Peyer's patch (tissue), 4 donors: ENCODE data around the gene TCF25. TPM values are rescaled to one million over a fixed set of nuclear protein-coding genes. Genes with fewer than 3 reads are reported as not detected.

Source experiments
- DNase-seq, 3 donors: peaks; one replicate each; pipeline ENCODE4 v3.0.0-alpha.2; 2017 to 2019
- H3K27ac ChIP-seq, 4 donors: fragments of 200-600 bp; sonication (generic); one replicate each; pipeline ENCODE4 v1.5.1; 2016 to 2019
- H3K27me3 ChIP-seq, 2 donors: fragments of 200-600 bp; sonication (generic); one replicate each; pipeline ENCODE4 v1.5.1; 2019
- H3K36me3 ChIP-seq, 3 donors: fragments of 200-600 bp; sonication (generic); one replicate each; pipeline ENCODE4 v1.5.1; 2016 to 2019
- H3K4me1 ChIP-seq, 4 donors: fragments of 200-600 bp; sonication (generic); one replicate each; pipeline ENCODE4 v1.5.1; 2016 to 2019
- H3K4me3 ChIP-seq, 4 donors: fragments of 200-600 bp; sonication (generic); 1 replicate in 3 of 4; 2 replicates in 1 of 4; pipeline ENCODE4 v1.5.1; 2016 to 2019; ENCODE audit warnings: mild to moderate bottlenecking in 1 of 4
- H3K9me3 ChIP-seq, 4 donors: fragments of 200-600 bp; sonication (generic); one replicate each; pipeline ENCODE4 v1.5.1; 2016 to 2019; ENCODE audit warnings: mild to moderate bottlenecking in 1 of 4
- POLR2A ChIP-seq, 2 donors: fragments of 450-650 bp; IDR thresholded peaks; one replicate each; pipeline ENCODE4 v1.5.1; 2017; ENCODE audit warnings: antibody characterized with exemption in 2 of 2, mild to moderate bottlenecking in 2 of 2, moderate library complexity in 2 of 2
- total RNA-seq, 4 donors: library from RNA; depleted of rRNA; stranded (reverse); fragments of >200 nt; gene quantifications; one replicate each; pipeline ENCODE4 v1.1.0, GENCODE V29; 2016
- TF ChIP-seq, protein P1 (sequence below), 6 experiments: fragments of 450-650 bp in 4 of 6; fragments of 200-600 bp in 2 of 6; sonication (generic) in 1 of 6; IDR thresholded peaks; one replicate each; pipeline ENCODE4 v1.5.1; 2017 to 2019; ENCODE audit warnings: antibody characterized with exemption in 6 of 6, mild to moderate bottlenecking in 3 of 6, moderate library complexity in 1 of 6

TCF25 gene
- total RNA-seq, 4 donors from 2014 or later, result 247 to 946 (median 371) TPM

DNA sequence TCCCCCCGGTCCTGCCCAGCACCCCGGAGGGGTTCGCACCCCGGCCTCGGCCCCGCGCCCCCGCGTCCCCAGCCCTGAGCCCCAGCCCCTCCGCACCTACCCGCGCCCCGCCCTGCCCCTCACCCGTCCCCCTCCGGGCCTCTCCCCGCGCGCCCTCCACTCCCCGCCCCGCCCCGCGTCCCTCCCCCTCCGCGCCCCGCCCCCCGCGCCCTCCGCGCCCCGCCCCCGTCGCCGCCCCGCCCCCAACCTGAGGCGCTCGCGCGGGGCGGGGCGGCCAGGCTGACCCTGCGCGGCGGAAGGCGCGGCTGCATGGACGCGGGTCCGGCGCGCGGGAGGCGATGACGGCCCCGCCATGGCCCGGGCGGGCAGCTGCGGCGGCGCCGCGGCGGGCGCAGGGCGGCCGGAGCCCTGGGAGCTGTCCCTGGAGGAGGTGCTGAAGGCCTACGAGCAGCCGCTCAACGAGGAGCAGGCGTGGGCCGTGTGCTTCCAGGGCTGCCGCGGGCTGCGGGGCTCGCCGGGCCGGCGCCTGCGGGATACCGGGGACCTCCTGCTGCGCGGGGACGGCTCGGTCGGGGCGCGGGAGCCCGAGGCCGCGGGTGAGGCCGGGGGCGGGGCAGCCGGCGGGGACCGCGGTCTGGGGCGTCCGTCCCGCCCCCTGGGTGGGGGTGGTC, 45.1 kb upstream of the TCF25 start, which contains the start of gene SPIRE2:
TSS of gene SPIRE2 (plus strand) at position 277 of the 671 bp plus-strand sequence. CDS start at position 353, 76 bp downstream.
- peak within 1 kb of the TSS; percentile 38 to 96 (median 81) for H3K27ac ChIP-seq

GRCh38 chr16:89828870-89829629, 44.3 kb upstream of the TCF25 start:
- peak in 1 of 3 donors; percentile 66 for DNase-seq
- TF ChIP-seq, protein P1, sequence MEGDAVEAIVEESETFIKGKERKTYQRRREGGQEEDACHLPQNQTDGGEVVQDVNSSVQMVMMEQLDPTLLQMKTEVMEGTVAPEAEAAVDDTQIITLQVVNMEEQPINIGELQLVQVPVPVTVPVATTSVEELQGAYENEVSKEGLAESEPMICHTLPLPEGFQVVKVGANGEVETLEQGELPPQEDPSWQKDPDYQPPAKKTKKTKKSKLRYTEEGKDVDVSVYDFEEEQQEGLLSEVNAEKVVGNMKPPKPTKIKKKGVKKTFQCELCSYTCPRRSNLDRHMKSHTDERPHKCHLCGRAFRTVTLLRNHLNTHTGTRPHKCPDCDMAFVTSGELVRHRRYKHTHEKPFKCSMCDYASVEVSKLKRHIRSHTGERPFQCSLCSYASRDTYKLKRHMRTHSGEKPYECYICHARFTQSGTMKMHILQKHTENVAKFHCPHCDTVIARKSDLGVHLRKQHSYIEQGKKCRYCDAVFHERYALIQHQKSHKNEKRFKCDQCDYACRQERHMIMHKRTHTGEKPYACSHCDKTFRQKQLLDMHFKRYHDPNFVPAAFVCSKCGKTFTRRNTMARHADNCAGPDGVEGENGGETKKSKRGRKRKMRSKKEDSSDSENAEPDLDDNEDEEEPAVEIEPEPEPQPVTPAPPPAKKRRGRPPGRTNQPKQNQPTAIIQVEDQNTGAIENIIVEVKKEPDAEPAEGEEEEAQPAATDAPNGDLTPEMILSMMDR (IDR thresholded peaks at IDR 0.05), result no peak
- no peak for TF ChIP-seq POLR2A (IDR thresholded peaks at IDR 0.05)
- H3K27ac ChIP-seq, result peak overlapping the region in 3 of 4 donors; percentile 66 to 96 (median 77)
- no peaks in the 10 kb centered on the region for H3K36me3 ChIP-seq
- H3K4me3 ChIP-seq, result peak overlapping the region; percentile 33 to 92 (median 54)
- H3K9me3 ChIP-seq, result no peaks in the 10 kb centered on the region
- no peaks in the 10 kb centered on the region for H3K27me3 ChIP-seq
- peaks cover 0 to 16% (median 8%) of the 10 kb centered on the region in 4 donors for H3K4me1 ChIP-seq

More for the DNA sequence above, 45.1 kb upstream of the TCF25 start, which contains the start of gene SPIRE2:
- Histone ChIP-seq H3K9me3 (no peaks in the 10 kb centered on the region), H3K4me3 (peak within 1 kb of the TSS; percentile 35 to 92 (median 54)), H3K36me3 (no peaks in the 10 kb centered on the region), H3K4me1 (peaks cover 0 to 16% (median 8%) of the 10 kb centered on the region in 4 donors), H3K27me3 (no peaks in the 10 kb centered on the region)
- TF ChIP-seq, protein P1 (IDR thresholded peaks at IDR 0.05), result no peak
- peak in 1 of 2 donors; percentile 87 for TF ChIP-seq POLR2A (IDR thresholded peaks at IDR 0.05)
- DNase-seq, result peak; percentile 27 to 84 (median 73)

DNA sequence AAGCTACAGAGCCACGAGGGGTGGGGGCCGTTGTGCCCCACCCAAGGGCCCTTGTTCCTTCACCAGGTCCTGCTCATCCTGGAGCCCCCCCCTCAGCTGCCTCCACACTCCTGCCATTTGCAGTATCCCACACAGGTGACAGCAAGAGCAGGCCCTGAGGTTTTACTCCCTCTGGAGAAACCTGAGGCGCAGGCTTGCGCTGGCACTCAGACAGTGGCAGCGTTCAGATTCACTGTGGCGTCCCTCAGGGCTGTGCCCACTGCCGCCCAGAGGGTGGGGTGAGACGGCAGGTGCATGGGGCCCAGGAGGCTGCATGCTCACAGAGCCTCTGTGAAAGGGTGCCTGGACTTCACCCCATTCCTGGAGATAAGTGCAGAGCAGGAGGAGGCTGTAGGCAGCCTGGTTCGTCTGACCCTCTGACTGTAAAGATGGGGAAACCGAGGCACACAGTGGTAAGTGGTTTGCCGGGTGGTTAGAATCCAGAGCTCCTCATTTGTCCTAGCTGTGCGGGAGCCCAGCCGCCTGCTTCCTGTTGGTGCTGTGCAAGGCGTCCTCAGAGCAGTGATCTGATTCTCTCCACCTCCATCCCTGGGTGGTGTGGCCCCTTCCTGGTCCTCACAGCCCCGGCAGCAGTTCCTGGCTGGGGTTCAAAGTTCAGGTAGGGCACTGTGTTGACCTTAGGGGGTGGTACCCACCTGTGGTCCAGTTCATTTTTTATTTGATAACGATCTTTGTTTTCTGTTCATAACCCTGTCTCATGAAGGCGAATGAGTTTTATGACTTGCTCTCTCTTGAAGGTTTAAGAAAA, 43.6 kb upstream of the TCF25 start:
- peaks cover 0 to 16% (median 8%) of the 10 kb centered on the region in 4 donors for H3K4me1 ChIP-seq
- H3K4me3 ChIP-seq, result peak overlapping the region in 2 of 4 donors; percentile 67 to 92
- H3K27ac ChIP-seq, result peak overlapping the region in 3 of 4 donors; percentile 66 to 96 (median 77)
- H3K36me3 ChIP-seq, result no peaks in the 10 kb centered on the region
- H3K9me3 ChIP-seq, result no peaks in the 10 kb centered on the region
- TF ChIP-seq, protein P1 (IDR thresholded peaks at IDR 0.05), result peak in 2 of 6 experiments; percentile 10 to 11
- peak; percentile 50 to 54 for TF ChIP-seq POLR2A (IDR thresholded peaks at IDR 0.05)
- peak in 1 of 3 donors; percentile 71 for DNase-seq
- H3K27me3 ChIP-seq, result no peaks in the 10 kb centered on the region

DNA sequence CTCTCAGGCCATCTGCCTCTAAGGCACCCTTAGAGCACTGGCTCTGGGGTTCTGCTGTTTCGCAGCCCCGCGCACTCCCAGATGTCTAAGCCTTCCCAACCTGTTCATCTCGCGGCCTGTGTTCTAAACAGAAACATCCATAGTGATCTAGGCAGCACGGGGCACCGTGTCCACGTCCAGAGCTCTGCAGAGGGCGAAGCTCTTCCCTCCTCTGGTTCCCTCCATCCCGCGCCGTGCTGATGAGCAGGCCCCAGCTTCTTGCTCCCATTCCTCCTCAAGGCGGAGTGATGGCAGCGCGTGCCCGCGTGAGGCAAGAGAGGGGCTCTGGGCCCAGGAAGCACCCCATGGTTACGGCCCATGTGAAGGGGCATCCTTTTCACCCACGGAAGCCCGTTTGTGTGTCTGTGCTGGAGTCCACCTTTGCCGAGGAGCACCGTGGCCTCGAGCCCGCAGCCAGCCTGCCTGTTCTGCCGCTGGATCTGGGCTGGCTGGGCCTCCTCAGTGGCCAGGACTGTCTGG, 41.5 kb upstream of the TCF25 start:
- Histone ChIP-seq H3K4me3 (no peak overlapping the region), H3K36me3 (no peaks in the 10 kb centered on the region), H3K27ac (no peak overlapping the region), H3K4me1 (peaks cover 0 to 17% (median 8%) of the 10 kb centered on the region in 4 donors), H3K27me3 (no peaks in the 10 kb centered on the region), H3K9me3 (no peaks in the 10 kb centered on the region)
- DNase-seq, result no peak
- no peak for TF ChIP-seq POLR2A (IDR thresholded peaks at IDR 0.05)
- TF ChIP-seq, protein P1 (IDR thresholded peaks at IDR 0.05), result no peak
